HEK293 (cell line): ENCODE data around the gene VAT1.

Experiments used
- CTCF ChIA-PET: fragments of 350-600 bp; formaldehyde crosslinking; extraction: SDS; loops from one replicate; lab custom pipeline; 2021; ENCODE audit warnings: antibody characterized with exemption; lab: Yijun Ruan, JAX
- POLR2A ChIA-PET: fragments of 300-600 bp; formaldehyde crosslinking; extraction: SDS; loops from one replicate; lab custom pipeline; 2020; ENCODE audit warnings: antibody characterized with exemption, inconsistent platforms; lab: Yijun Ruan, JAX
- H3K27ac ChIP-seq: fragments of 200-500 bp; sonication (Bioruptor generic); 2 replicates; pipeline ENCODE4 v1.5.1; 2014; ENCODE audit warnings: low read depth, low read length, control low read depth, inconsistent platforms; ENCODE audit errors: extremely low read depth
- H3K36me3 ChIP-seq, 2 experiments: fragments of 200-500 bp in 1 of 2; sonication (Bioruptor generic) in 1 of 2; 1 replicate in 1 of 2; 2 replicates in 1 of 2; pipeline ENCODE4 v1.5.1; 2014 to 2017; ENCODE audit warnings: inconsistent platforms in 2 of 2, low read length in 2 of 2; ENCODE audit not compliant: control insufficient read depth in 2 of 2, insufficient read depth in 1 of 2
- H3K4me1 ChIP-seq: fragments of 200-500 bp; sonication (Bioruptor generic); 2 replicates; pipeline ENCODE4 v1.5.1; 2014; ENCODE audit warnings: mild to moderate bottlenecking, low read length, inconsistent platforms; ENCODE audit not compliant: control insufficient read depth, insufficient read depth
- H3K4me3 ChIP-seq: 2 replicates; pipeline ENCODE4 v1.5.1; 2011; ENCODE audit warnings: low read depth, mild to moderate bottlenecking, control low read depth, low read length, moderate library complexity
- H3K9me3 ChIP-seq: fragments of 200-500 bp; sonication (Bioruptor generic); 2 replicates; pipeline ENCODE4 v1.5.1; 2014; ENCODE audit warnings: low read depth, low read length, inconsistent platforms; ENCODE audit not compliant: control insufficient read depth, insufficient read depth
- MEIS1 ChIP-seq: sonication (generic); formaldehyde crosslinking; IDR thresholded peaks from 2 replicates; pipeline ENCODE4 v1.8.1; 2022; ENCODE audit warnings: missing genetic modification reagents, mild to moderate bottlenecking, borderline replicate concordance
- MYNN ChIP-seq: fragments of 450-650 bp; formaldehyde crosslinking; IDR thresholded peaks from 2 replicates; pipeline ENCODE4 v1.5.1; 2016; ENCODE audit warnings: missing biosample characterization, missing genetic modification characterization, borderline replicate concordance
- WT1 ChIP-seq: fragments of 450-650 bp; formaldehyde crosslinking; IDR thresholded peaks from 2 replicates; pipeline ENCODE4 v1.5.1; 2016; ENCODE audit warnings: missing biosample characterization, missing genetic modification characterization
- ZBTB48 ChIP-seq: fragments of 450-650 bp; formaldehyde crosslinking; IDR thresholded peaks from 2 replicates; pipeline ENCODE4 v1.5.1; 2016; ENCODE audit warnings: missing biosample characterization, missing genetic modification characterization
- ZEB2 ChIP-seq: fragments of 450-650 bp; formaldehyde crosslinking; IDR thresholded peaks from 2 replicates; pipeline ENCODE4 v1.5.1; 2016; ENCODE audit warnings: missing biosample characterization, missing genetic modification characterization
- ZFHX2 ChIP-seq: fragments of 450-650 bp; formaldehyde crosslinking; conservative IDR thresholded peaks from 2 replicates; pipeline ENCODE4 v1.5.1; 2016; ENCODE audit warnings: missing biosample characterization, missing genetic modification characterization
- ZNF140 ChIP-seq: fragments of 450-650 bp; formaldehyde crosslinking; IDR thresholded peaks from 2 replicates; pipeline ENCODE4 v1.5.1; 2016; ENCODE audit warnings: missing biosample characterization, missing genetic modification characterization
- ZNF146 ChIP-seq: fragments of 450-650 bp; formaldehyde crosslinking; IDR thresholded peaks from 2 replicates; pipeline ENCODE4 v1.5.1; 2016; ENCODE audit warnings: missing biosample characterization, missing genetic modification characterization
- ZNF148 ChIP-seq: fragments of 450-650 bp; formaldehyde crosslinking; IDR thresholded peaks from 2 replicates; pipeline ENCODE4 v1.5.0; 2017; ENCODE audit warnings: missing biosample characterization, missing genetic modification characterization, borderline replicate concordance
- ZNF16 ChIP-seq: fragments of 450-650 bp; formaldehyde crosslinking; IDR thresholded peaks from 2 replicates; pipeline ENCODE4 v1.5.1; 2016; ENCODE audit warnings: low read depth, missing biosample characterization, missing genetic modification characterization
- ZNF2 ChIP-seq: fragments of 450-650 bp; formaldehyde crosslinking; IDR thresholded peaks from 2 replicates; pipeline ENCODE4 v1.5.1; 2016; ENCODE audit warnings: missing biosample characterization, missing genetic modification characterization
- ZNF223 ChIP-seq: fragments of 450-650 bp; formaldehyde crosslinking; IDR thresholded peaks from 2 replicates; pipeline ENCODE4 v1.5.1; 2016; ENCODE audit warnings: missing biosample characterization, missing genetic modification characterization
- ZNF274 ChIP-seq, 2 experiments: fragments of 200-500 bp in 1 of 2; fragments of 450-650 bp in 1 of 2; sonication (Bioruptor generic) in 1 of 2; formaldehyde crosslinking in 1 of 2; IDR thresholded peaks; 2 replicates each; pipeline versions ENCODE4 v1.5.1 to v1.6.1; 2014 to 2016; ENCODE audit warnings: borderline replicate concordance in 1 of 2, inconsistent platforms in 1 of 2, low read length in 1 of 2, missing biosample characterization in 1 of 2, missing genetic modification characterization in 1 of 2
- ZNF501 ChIP-seq: fragments of 450-650 bp; formaldehyde crosslinking; IDR thresholded peaks from 2 replicates; pipeline ENCODE4 v1.5.1; 2016; ENCODE audit warnings: missing biosample characterization, missing genetic modification characterization
- ZNF518A ChIP-seq: fragments of 450-650 bp; formaldehyde crosslinking; conservative IDR thresholded peaks from 2 replicates; pipeline ENCODE4 v1.5.1; 2016; ENCODE audit warnings: low read depth, missing biosample characterization, missing genetic modification characterization
- ZNF561 ChIP-seq: fragments of 450-650 bp; IDR thresholded peaks from 2 replicates; pipeline ENCODE4 v1.5.1; 2018; ENCODE audit warnings: missing biosample characterization, missing genetic modification characterization, borderline replicate concordance
- ZNF704 ChIP-seq: fragments of 450-650 bp; formaldehyde crosslinking; IDR thresholded peaks from 2 replicates; pipeline ENCODE4 v1.5.1; 2016; ENCODE audit warnings: missing biosample characterization, missing genetic modification characterization
- ZSCAN23 ChIP-seq: fragments of 450-650 bp; formaldehyde crosslinking; IDR thresholded peaks from 2 replicates; pipeline ENCODE4 v1.5.1; 2016; ENCODE audit warnings: missing biosample characterization, missing genetic modification characterization
- TF ChIP-seq, protein P1 (sequence below): fragments of 450-650 bp; formaldehyde crosslinking; IDR thresholded peaks from 2 replicates; pipeline ENCODE4 v1.5.1; 2016; ENCODE audit warnings: missing biosample characterization, missing genetic modification characterization
- TF ChIP-seq, protein P2 (sequence below): fragments of 450-650 bp; IDR thresholded peaks from 2 replicates; pipeline ENCODE4 v1.5.1; 2018; ENCODE audit warnings: missing biosample characterization, missing genetic modification characterization

The VAT1 gene

DNA sequence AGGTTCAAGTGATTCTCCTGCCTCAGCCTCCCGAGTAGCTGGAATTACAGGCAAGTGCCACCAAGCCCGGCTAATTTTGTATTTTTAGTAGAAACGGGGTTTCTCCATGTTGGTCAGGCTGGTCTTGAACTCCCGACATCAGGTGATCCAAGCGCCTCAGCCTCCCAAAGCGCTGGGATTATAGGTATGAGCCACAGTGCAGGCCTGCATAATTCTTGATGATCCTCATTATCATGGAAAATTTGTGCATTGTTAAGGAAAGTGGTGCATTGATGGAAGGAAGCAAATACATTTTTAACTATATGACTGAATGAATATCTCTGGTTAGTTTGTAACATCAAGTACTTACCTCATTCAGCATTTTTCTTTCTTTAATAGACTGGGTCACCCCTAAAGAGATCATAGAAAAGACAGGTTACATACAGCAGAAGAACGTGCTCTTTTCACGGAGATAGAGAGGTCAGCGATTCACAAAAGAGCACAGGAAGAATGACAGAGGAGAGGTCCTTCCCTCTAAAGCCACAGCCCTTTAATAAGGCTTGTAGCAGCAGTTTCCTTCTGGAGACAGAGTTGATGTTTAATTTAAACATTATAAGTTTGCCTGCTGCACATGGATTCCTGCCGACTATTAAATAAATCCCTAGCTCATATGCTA is 40.9 kb upstream of the VAT1 start:
- H3K4me1 ChIP-seq: no peaks in the 10 kb centered on the region
- no peak for TF ChIP-seq ZNF501 (tag by site-specific recombination)
- no peak for TF ChIP-seq ZNF2 (tag by site-specific recombination)
- no peak overlapping the region for H3K27ac ChIP-seq
- no peak overlapping the region for H3K4me3 ChIP-seq
- ChIA-PET POLR2A (no interaction called here), CTCF (no interaction called here)
- no peaks in the 10 kb centered on the region for H3K9me3 ChIP-seq
- peaks cover 66 to 83% of the 10 kb centered on the region in 2 experiments for H3K36me3 ChIP-seq

GRCh38 chr17:43056051-43056450 is 33.9 kb upstream of the VAT1 start:
- CTCF ChIA-PET: interaction anchor here (0.6 to 1.5 kb wide), 2 partner anchors 31 to 624 kb away, joined by 3 to 4 read pairs; partner anchors contain the start of gene RND2
- Histone ChIP-seq H3K9me3 (no peaks in the 10 kb centered on the region), H3K4me1 (no peaks in the 10 kb centered on the region), H3K4me3 (no peak overlapping the region), H3K27ac (no peak overlapping the region), H3K36me3 (peaks cover 77 to 89% of the 10 kb centered on the region in 2 experiments)
- POLR2A ChIA-PET: no interaction called here
- TF ChIP-seq ZNF518A (tag by site-specific recombination) (no peak), ZNF16 (tag by site-specific recombination) (no peak), ZBTB48 (tag by site-specific recombination) (no peak), ZNF146 (tag by site-specific recombination) (no peak), ZNF148 (tag by site-specific recombination) (no peak), ZSCAN23 (tag by site-specific recombination) (no peak), ZEB2 (tag by site-specific recombination) (no peak), ZNF223 (tag by site-specific recombination) (no peak), ZNF274 (IDR thresholded peaks at IDR 0.05; ENCODE audit: low read length) (no peak), ZNF274 (tag by site-specific recombination; IDR thresholded peaks at IDR 0.05; ENCODE audit: borderline replicate concordance) (no peak), ZNF561 (no peak), ZNF704 (no peak), MYNN (tag by site-specific recombination) (no peak), WT1 (tag by site-specific recombination) (no peak), MEIS1 (CRISPR knock-in tag) (no peak), ZFHX2 (tag by site-specific recombination) (no peak), ZNF140 (tag by site-specific recombination) (no peak)
- TF ChIP-seq, protein P1, sequence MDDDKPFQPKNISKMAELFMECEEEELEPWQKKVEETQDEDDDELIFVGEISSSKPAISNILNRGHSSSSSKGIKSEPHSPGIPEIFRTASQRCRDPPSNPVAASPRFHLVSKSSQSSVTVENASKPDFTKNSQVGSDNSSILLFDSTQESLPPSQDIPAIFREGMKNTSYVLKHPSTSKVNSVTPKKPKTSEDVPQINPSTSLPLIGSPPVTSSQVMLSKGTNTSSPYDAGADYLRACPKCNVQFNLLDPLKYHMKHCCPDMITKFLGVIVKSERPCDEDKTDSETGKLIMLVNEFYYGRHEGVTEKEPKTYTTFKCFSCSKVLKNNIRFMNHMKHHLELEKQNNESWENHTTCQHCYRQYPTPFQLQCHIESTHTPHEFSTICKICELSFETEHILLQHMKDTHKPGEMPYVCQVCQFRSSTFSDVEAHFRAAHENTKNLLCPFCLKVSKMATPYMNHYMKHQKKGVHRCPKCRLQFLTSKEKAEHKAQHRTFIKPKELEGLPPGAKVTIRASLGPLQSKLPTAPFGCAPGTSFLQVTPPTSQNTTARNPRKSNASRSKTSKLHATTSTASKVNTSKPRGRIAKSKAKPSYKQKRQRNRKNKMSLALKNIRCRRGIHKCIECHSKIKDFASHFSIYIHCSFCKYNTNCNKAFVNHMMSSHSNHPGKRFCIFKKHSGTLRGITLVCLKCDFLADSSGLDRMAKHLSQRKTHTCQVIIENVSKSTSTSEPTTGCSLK (tag by site-specific recombination): no peak
- TF ChIP-seq, protein P2, sequence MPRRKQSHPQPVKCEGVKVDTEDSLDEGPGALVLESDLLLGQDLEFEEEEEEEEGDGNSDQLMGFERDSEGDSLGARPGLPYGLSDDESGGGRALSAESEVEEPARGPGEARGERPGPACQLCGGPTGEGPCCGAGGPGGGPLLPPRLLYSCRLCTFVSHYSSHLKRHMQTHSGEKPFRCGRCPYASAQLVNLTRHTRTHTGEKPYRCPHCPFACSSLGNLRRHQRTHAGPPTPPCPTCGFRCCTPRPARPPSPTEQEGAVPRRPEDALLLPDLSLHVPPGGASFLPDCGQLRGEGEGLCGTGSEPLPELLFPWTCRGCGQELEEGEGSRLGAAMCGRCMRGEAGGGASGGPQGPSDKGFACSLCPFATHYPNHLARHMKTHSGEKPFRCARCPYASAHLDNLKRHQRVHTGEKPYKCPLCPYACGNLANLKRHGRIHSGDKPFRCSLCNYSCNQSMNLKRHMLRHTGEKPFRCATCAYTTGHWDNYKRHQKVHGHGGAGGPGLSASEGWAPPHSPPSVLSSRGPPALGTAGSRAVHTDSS (tag by site-specific recombination): no peak
